ENCODE results near the gene DGKI.
"Not testable (repeated sequence)": the region's sequence is repeated elsewhere in the genome, so short reads cannot be mapped to it uniquely, and the experiment has no call there.

DGKI gene

DNA sequence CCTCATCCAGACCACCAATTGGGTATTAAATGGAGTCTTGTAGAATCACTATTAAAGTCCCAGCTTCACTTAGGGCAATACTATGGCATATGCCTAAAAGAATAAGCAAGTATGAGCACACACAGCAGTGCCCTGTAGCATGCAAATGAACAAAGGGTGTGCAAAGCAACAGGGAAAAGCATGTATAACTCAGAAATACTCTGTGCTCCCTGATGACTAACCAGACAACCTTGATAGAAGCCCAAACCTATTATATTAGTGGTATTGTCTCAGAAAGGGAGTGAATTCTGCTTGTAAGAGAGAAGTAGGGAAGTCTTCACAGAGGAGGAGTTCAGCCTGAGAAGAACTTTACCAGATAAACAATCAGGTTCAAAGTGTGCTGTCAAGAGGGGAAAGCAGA, 131.2 kb downstream of the DGKI start:
- Histone ChIP-seq H4K12ac (ENCODE audit: low read depth, low read length) (no peak overlapping the region), H3K4ac (ENCODE audit: low read depth, low read length) (no peak overlapping the region), H3K27ac (ENCODE audit: low read depth, low read length) (no peak overlapping the region), H3K79me2 (ENCODE audit: control insufficient read depth, insufficient read depth, low read length, poor library complexity) (no peaks in the 10 kb centered on the region), H3K9ac (ENCODE audit: low read length) (no peak overlapping the region), H3K27me3 (ENCODE audit: insufficient read depth, low read length) (no peaks in the 10 kb centered on the region), H3K18ac (ENCODE audit: low read length) (no peak overlapping the region), H2AK5ac (ENCODE audit: low read length) (no peak overlapping the region), H4K91ac (ENCODE audit: low read depth, low read length) (no peak overlapping the region), H3K23ac (ENCODE audit: low read length) (no peak overlapping the region), H3K4me3 (ENCODE audit: low read depth, low read length) (no peak overlapping the region), H3K4me1 (ENCODE audit: control insufficient read depth in 1 of 2, insufficient read depth in 2 of 2, low read length in 2 of 2) (no peaks in the 10 kb centered on the region), H3K79me1 (ENCODE audit: low read length) (no peaks in the 10 kb centered on the region), H3K14ac (ENCODE audit: low read length) (no peak overlapping the region), H3K9me3 (ENCODE audit: insufficient read depth, low read depth, low read length) (no peaks in the 10 kb centered on the region), H3K4me2 (ENCODE audit: low read length) (no peak overlapping the region), H2BK12ac (ENCODE audit: low read length) (no peak overlapping the region), H3K36me3 (ENCODE audit: control insufficient read depth in 1 of 2, insufficient read depth in 2 of 2, low read length in 2 of 2) (no peaks in the 10 kb centered on the region), H2AFZ (ENCODE audit: insufficient read depth, low read length, poor library complexity) (no peak overlapping the region), H2BK120ac (ENCODE audit: insufficient read depth, low read length, poor library complexity) (no peak overlapping the region), H4K8ac (ENCODE audit: low read depth, low read length) (no peak overlapping the region), H2BK5ac (ENCODE audit: low read depth, low read length, poor library complexity) (no peak overlapping the region)
- no peak for DNase-seq

DNA sequence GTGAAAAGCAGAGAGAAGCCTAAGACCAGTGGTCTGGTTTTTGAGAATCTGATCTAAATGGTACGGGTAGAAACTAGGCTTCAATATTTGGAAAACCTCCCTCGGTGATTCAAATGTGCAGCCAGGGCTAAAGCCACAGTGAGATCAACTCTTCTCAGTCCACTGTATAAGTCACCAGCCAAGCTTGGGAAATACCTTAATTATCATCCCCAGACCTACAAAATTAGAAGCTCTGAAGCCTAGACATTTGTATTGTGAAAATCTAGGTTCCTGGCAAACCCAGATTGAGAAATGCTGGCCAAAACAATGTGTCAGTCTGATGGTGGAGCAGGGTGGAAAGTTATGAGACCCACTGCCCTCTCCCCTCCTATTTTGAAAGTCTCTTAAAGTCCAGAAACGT, 131.7 kb downstream of the DGKI start:
- H3K4me1 ChIP-seq (ENCODE audit: control insufficient read depth in 1 of 2, insufficient read depth in 2 of 2, low read length in 2 of 2) = no peaks in the 10 kb centered on the region
- DNase-seq = no peak
- H2BK5ac ChIP-seq (ENCODE audit: low read depth, low read length, poor library complexity) = no peak overlapping the region
- no peak overlapping the region for H3K4ac ChIP-seq (ENCODE audit: low read depth, low read length)
- no peak overlapping the region for H2BK120ac ChIP-seq (ENCODE audit: insufficient read depth, low read length, poor library complexity)
- H3K14ac ChIP-seq (ENCODE audit: low read length) = no peak overlapping the region
- no peak overlapping the region for H4K12ac ChIP-seq (ENCODE audit: low read depth, low read length)
- no peak overlapping the region for H3K4me3 ChIP-seq (ENCODE audit: low read depth, low read length)
- no peak overlapping the region for H3K18ac ChIP-seq (ENCODE audit: low read length)
- no peaks in the 10 kb centered on the region for H3K79me2 ChIP-seq (ENCODE audit: control insufficient read depth, insufficient read depth, low read length, poor library complexity)
- H3K27me3 ChIP-seq (ENCODE audit: insufficient read depth, low read length) = no peaks in the 10 kb centered on the region
- no peaks in the 10 kb centered on the region for H3K36me3 ChIP-seq (ENCODE audit: control insufficient read depth in 1 of 2, insufficient read depth in 2 of 2, low read length in 2 of 2)
- H3K9me3 ChIP-seq (ENCODE audit: insufficient read depth, low read depth, low read length) = no peaks in the 10 kb centered on the region
- H3K23ac ChIP-seq (ENCODE audit: low read length) = no peak overlapping the region
- no peak overlapping the region for H3K9ac ChIP-seq (ENCODE audit: low read length)
- no peak overlapping the region for H3K4me2 ChIP-seq (ENCODE audit: low read length)
- H4K8ac ChIP-seq (ENCODE audit: low read depth, low read length) = no peak overlapping the region
- H2AK5ac ChIP-seq (ENCODE audit: low read length) = no peak overlapping the region
- H4K91ac ChIP-seq (ENCODE audit: low read depth, low read length) = no peak overlapping the region
- H3K27ac ChIP-seq (ENCODE audit: low read depth, low read length) = no peak overlapping the region
- no peaks in the 10 kb centered on the region for H3K79me1 ChIP-seq (ENCODE audit: low read length)
- no CpG with 5 or more reads among the region's 3 CpGs for WGBS (ENCODE audit: extremely low coverage, insufficient coverage, insufficient read length)
- H2AFZ ChIP-seq (ENCODE audit: insufficient read depth, low read length, poor library complexity) = no peak overlapping the region
- no peak overlapping the region for H2BK12ac ChIP-seq (ENCODE audit: low read length)

DNA sequence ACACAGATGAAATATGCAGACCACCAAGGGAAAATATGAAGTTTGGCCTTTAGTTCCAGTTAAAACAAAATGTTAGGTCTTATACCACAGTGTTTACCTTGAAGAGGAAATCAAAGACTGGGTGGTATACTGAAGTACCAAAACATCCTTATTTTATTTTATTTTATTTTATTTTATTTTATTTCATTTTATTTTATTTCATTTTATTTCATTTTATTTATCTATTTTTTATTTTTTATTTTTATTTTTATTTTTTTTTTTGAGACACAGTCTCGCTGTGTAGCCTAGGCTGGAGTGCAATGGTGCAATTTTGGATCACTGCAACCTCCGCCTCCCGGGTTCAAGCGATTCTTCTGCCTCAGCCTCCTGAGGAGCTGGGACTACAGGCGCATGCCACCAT, 140.4 kb downstream of the DGKI start:
- H2BK120ac ChIP-seq (ENCODE audit: insufficient read depth, low read length, poor library complexity) = not testable (repeated sequence)
- no CpG with 5 or more reads among the region's 5 CpGs for WGBS (ENCODE audit: extremely low coverage, insufficient coverage, insufficient read length)

DNA sequence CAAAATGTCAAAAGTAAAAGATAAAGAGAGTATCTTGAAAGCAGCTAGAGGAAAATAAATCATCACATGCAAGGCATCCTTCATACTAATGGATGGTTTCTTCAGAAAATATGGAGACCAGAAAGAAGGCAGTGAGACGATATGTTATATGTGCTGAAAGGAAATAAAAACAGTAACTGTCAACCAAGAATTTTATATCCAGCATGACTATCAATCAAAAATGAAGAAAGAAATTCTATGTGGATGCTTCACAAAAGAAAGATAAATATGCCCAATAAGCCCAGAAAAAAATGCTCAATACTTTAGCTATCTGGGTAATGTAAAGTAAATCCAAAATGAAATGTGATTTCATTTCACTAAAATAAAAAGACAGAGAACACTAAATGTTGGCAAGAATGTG, 142.1 kb downstream of the DGKI start:
- Histone ChIP-seq H3K23ac (ENCODE audit: low read length) (no peak overlapping the region), H3K14ac (ENCODE audit: low read length) (no peak overlapping the region), H3K4me3 (ENCODE audit: low read depth, low read length) (no peak overlapping the region), H3K79me2 (ENCODE audit: control insufficient read depth, insufficient read depth, low read length, poor library complexity) (no peaks in the 10 kb centered on the region), H3K27me3 (ENCODE audit: insufficient read depth, low read length) (no peaks in the 10 kb centered on the region), H2BK120ac (ENCODE audit: insufficient read depth, low read length, poor library complexity) (no peak overlapping the region), H3K4me2 (ENCODE audit: low read length) (no peak overlapping the region), H3K4me1 (ENCODE audit: control insufficient read depth in 1 of 2, insufficient read depth in 2 of 2, low read length in 2 of 2) (no peaks in the 10 kb centered on the region), H3K79me1 (ENCODE audit: low read length) (no peaks in the 10 kb centered on the region), H3K4ac (ENCODE audit: low read depth, low read length) (no peak overlapping the region), H2BK5ac (ENCODE audit: low read depth, low read length, poor library complexity) (no peak overlapping the region), H3K27ac (ENCODE audit: low read depth, low read length) (no peak overlapping the region), H2AFZ (ENCODE audit: insufficient read depth, low read length, poor library complexity) (no peak overlapping the region), H4K91ac (ENCODE audit: low read depth, low read length) (no peak overlapping the region), H2BK12ac (ENCODE audit: low read length) (no peak overlapping the region), H2AK5ac (ENCODE audit: low read length) (no peak overlapping the region), H3K9ac (ENCODE audit: low read length) (no peak overlapping the region), H4K8ac (ENCODE audit: low read depth, low read length) (no peak overlapping the region), H3K9me3 (ENCODE audit: insufficient read depth, low read depth, low read length) (no peaks in the 10 kb centered on the region), H3K18ac (ENCODE audit: low read length) (no peak overlapping the region), H4K12ac (ENCODE audit: low read depth, low read length) (no peak overlapping the region), H3K36me3 (ENCODE audit: control insufficient read depth in 1 of 2, insufficient read depth in 2 of 2, low read length in 2 of 2) (no peaks in the 10 kb centered on the region)
- no peak for DNase-seq
- WGBS (ENCODE audit: extremely low coverage, insufficient coverage, insufficient read length) = no CpG with 5 or more reads among the region's 1 CpG

More for the DNA sequence above, 140.4 kb downstream of the DGKI start:
- H3K9me3 ChIP-seq (ENCODE audit: insufficient read depth, low read depth, low read length); DNase-seq; H3K4me3 ChIP-seq (ENCODE audit: low read depth, low read length); H3K79me2 ChIP-seq (ENCODE audit: control insufficient read depth, insufficient read depth, low read length, poor library complexity); H4K91ac ChIP-seq (ENCODE audit: low read depth, low read length); H3K14ac ChIP-seq (ENCODE audit: low read length); H3K9ac ChIP-seq (ENCODE audit: low read length); H3K27me3 ChIP-seq (ENCODE audit: insufficient read depth, low read length); H3K27ac ChIP-seq (ENCODE audit: low read depth, low read length); H3K4me2 ChIP-seq (ENCODE audit: low read length); H4K12ac ChIP-seq (ENCODE audit: low read depth, low read length); H4K8ac ChIP-seq (ENCODE audit: low read depth, low read length); H3K36me3 ChIP-seq (ENCODE audit: control insufficient read depth in 1 of 2, insufficient read depth in 2 of 2, low read length in 2 of 2); H2AFZ ChIP-seq (ENCODE audit: insufficient read depth, low read length, poor library complexity); H3K18ac ChIP-seq (ENCODE audit: low read length); H3K4me1 ChIP-seq (ENCODE audit: control insufficient read depth in 1 of 2, insufficient read depth in 2 of 2, low read length in 2 of 2); H2AK5ac ChIP-seq (ENCODE audit: low read length); H3K79me1 ChIP-seq (ENCODE audit: low read length); H3K4ac ChIP-seq (ENCODE audit: low read depth, low read length); H3K23ac ChIP-seq (ENCODE audit: low read length); H2BK5ac ChIP-seq (ENCODE audit: low read depth, low read length, poor library complexity); H2BK12ac ChIP-seq (ENCODE audit: low read length): not testable (repeated sequence)

Data from trophoblast cell (in vitro differentiated cells and primary cell).